H1 (cell line): Measurements from ENCODE around the gene OOEP. TPM values are rescaled to one million over a fixed set of nuclear protein-coding genes. Genes with fewer than 3 reads are reported as not detected.

Experiments
- CTCF ChIA-PET: fragments of 300-600 bp; sonication (Branson Sonifier 250); formaldehyde crosslinking; loops from one replicate; lab custom pipeline; 2021; ENCODE audit not compliant: partially characterized antibody; lab: Charles Lee
- POLR2A ChIA-PET: fragments of 300-600 bp; sonication (Branson Sonifier 250); formaldehyde crosslinking; loops from one replicate; lab custom pipeline; 2021; ENCODE audit warnings: inconsistent platforms; ENCODE audit not compliant: partially characterized antibody; lab: Charles Lee
- DNase-seq, 2 experiments: peaks; one replicate each; pipeline versions ENCODE4 v3.0.0 to v3.0.0-alpha.2; 2010 to 2022; ENCODE audit warnings: low spot score in 2 of 2, low read depth in 1 of 2, mixed read lengths in 1 of 2
- FAIRE-seq: peaks from 2 replicates; lab custom pipeline; 2011; peaks lifted over from hg19 to GRCh38; lab: Jason Lieb, UNC
- H2AFZ ChIP-seq: 2 replicates; pipeline ENCODE4 v1.8.1; 2012; ENCODE audit warnings: low read length, inconsistent platforms
- H2AK5ac ChIP-seq: 2 replicates; pipeline ENCODE4 v1.6.1; 2013; ENCODE audit warnings: low read depth, low read length
- H2BK120ac ChIP-seq: replicated peaks from 2 replicates; pipeline ENCODE3; 2013; ENCODE audit warnings: low read depth, low read length, inconsistent platforms
- H2BK12ac ChIP-seq: 2 replicates; pipeline ENCODE4 v1.6.1; 2013; ENCODE audit warnings: low read depth, low read length
- H2BK15ac ChIP-seq: 2 replicates; pipeline ENCODE4 v1.6.1; 2013; ENCODE audit warnings: low read length
- H2BK20ac ChIP-seq: 2 replicates; pipeline ENCODE4 v1.6.1; 2013; ENCODE audit warnings: low read length
- H2BK5ac ChIP-seq: 2 replicates; pipeline ENCODE4 v1.6.1; 2013; ENCODE audit warnings: low read depth, low read length
- H3K14ac ChIP-seq: 2 replicates; pipeline ENCODE4 v1.6.1; 2013; ENCODE audit warnings: inconsistent platforms; ENCODE audit not compliant: insufficient read length
- H3K18ac ChIP-seq: 2 replicates; pipeline ENCODE4 v1.6.1; 2013; ENCODE audit warnings: low read length; ENCODE audit errors: extremely low read depth
- H3K23ac ChIP-seq: 2 replicates; pipeline ENCODE4 v1.6.1; 2013; ENCODE audit warnings: inconsistent platforms; ENCODE audit not compliant: insufficient read length
- H3K23me2 ChIP-seq: 2 replicates; pipeline ENCODE4 v1.6.1; 2013; ENCODE audit warnings: low read depth, low read length
- H3K27ac ChIP-seq: 2 replicates; pipeline ENCODE4 v1.6.1; 2011; ENCODE audit warnings: low read depth, low read length, inconsistent platforms
- H3K27me3 ChIP-seq, 4 experiments: replicated peaks in 1 of 4; 1 replicate in 1 of 4; 2 replicates in 3 of 4; pipeline versions ENCODE4 v1.6.1 to v1.8.1; 2011 to 2013; ENCODE audit warnings: low read length in 3 of 4, mild to moderate bottlenecking in 3 of 4, inconsistent platforms in 2 of 4, mixed read lengths in 2 of 4, moderate library complexity in 1 of 4; ENCODE audit not compliant: control insufficient read depth in 3 of 4, insufficient read depth in 3 of 4; ENCODE audit errors: extremely low read depth in 1 of 4
- H3K36me3 ChIP-seq, 4 experiments: 2 replicates each; pipeline versions ENCODE4 v1.6.1 to v1.8.1; 2011 to 2013; ENCODE audit warnings: mild to moderate bottlenecking in 4 of 4, low read length in 3 of 4, moderate library complexity in 2 of 4, control low read depth in 1 of 4, inconsistent platforms in 1 of 4; ENCODE audit not compliant: insufficient read depth in 4 of 4, control insufficient read depth in 2 of 4
- H3K4ac ChIP-seq: replicated peaks from 2 replicates; pipeline ENCODE3; 2013; ENCODE audit warnings: low read length, low read depth, mixed read lengths, inconsistent platforms; ENCODE audit not compliant: insufficient read length
- H3K4me1 ChIP-seq, 4 experiments: replicated peaks in 1 of 4; 1 replicate in 1 of 4; 2 replicates in 3 of 4; pipeline versions ENCODE4 v1.6.1 to v1.8.1; 2011 to 2013; ENCODE audit warnings: low read length in 3 of 4, inconsistent platforms in 2 of 4, mixed read lengths in 1 of 4; ENCODE audit not compliant: insufficient read depth in 4 of 4, control insufficient read depth in 3 of 4
- H3K4me2 ChIP-seq, 2 experiments: 2 replicates each; pipeline versions ENCODE4 v1.6.1 to v1.8.1; 2011 to 2013; ENCODE audit warnings: low read depth in 2 of 2, low read length in 2 of 2, control low read depth in 1 of 2, inconsistent platforms in 1 of 2, mild to moderate bottlenecking in 1 of 2; ENCODE audit not compliant: insufficient read depth in 1 of 2
- H3K4me3 ChIP-seq, 4 experiments: fragments of 200-600, 300-600 bp in 1 of 4; sonication (generic), shearing (Covaris generic), sonication (Bioruptor Twin) in 1 of 4; 2 replicates each; pipeline versions ENCODE4 v1.5.1 to v1.8.1; 2011 to 2016; ENCODE audit warnings: low read length in 4 of 4, low read depth in 3 of 4, control low read depth in 2 of 4, inconsistent platforms in 2 of 4, mild to moderate bottlenecking in 2 of 4, mixed read lengths in 1 of 4, moderate library complexity in 1 of 4; ENCODE audit not compliant: insufficient read depth in 2 of 4; ENCODE audit errors: extremely low read depth in 1 of 4
- H3K56ac ChIP-seq: replicated peaks from 2 replicates; pipeline ENCODE3; 2013; ENCODE audit warnings: low read depth, mild to moderate bottlenecking, mixed read lengths, low read length, inconsistent platforms; ENCODE audit not compliant: insufficient read length
- H3K79me1 ChIP-seq: 2 replicates; pipeline ENCODE4 v1.6.1; 2013; ENCODE audit warnings: low read depth, low read length, control low read depth
- H3K79me2 ChIP-seq, 2 experiments: 2 replicates each; pipeline versions ENCODE4 v1.6.1 to v1.8.1; 2012 to 2013; ENCODE audit warnings: low read length in 2 of 2, mild to moderate bottlenecking in 2 of 2, inconsistent platforms in 1 of 2; ENCODE audit not compliant: insufficient read depth in 2 of 2, control insufficient read depth in 1 of 2
- H3K9ac ChIP-seq, 4 experiments: replicated peaks in 1 of 4; 1 replicate in 1 of 4; 2 replicates in 3 of 4; pipeline versions ENCODE4 v1.6.1 to v1.8.1; 2011 to 2013; ENCODE audit warnings: low read depth in 3 of 4, low read length in 3 of 4, control low read depth in 2 of 4, mild to moderate bottlenecking in 2 of 4, moderate library complexity in 2 of 4, inconsistent platforms in 1 of 4; ENCODE audit errors: extremely low read depth in 1 of 4
- H3K9me3 ChIP-seq, 2 experiments: 2 replicates each; pipeline versions ENCODE4 v1.6.1 to v1.8.1; 2012 to 2013; ENCODE audit warnings: mild to moderate bottlenecking in 2 of 2, moderate library complexity in 2 of 2, control low read depth in 1 of 2, inconsistent platforms in 1 of 2, low read depth in 1 of 2, low read length in 1 of 2, mixed read lengths in 1 of 2; ENCODE audit not compliant: insufficient read depth in 2 of 2
- H4K20me1 ChIP-seq, 2 experiments: replicated peaks in 1 of 2; 2 replicates each; pipeline versions ENCODE3 to v1.8.1; 2011 to 2013; ENCODE audit warnings: inconsistent platforms in 2 of 2, low read length in 2 of 2, mild to moderate bottlenecking in 1 of 2; ENCODE audit not compliant: insufficient read depth in 2 of 2, control insufficient read depth in 1 of 2
- H4K5ac ChIP-seq: 2 replicates; pipeline ENCODE4 v1.6.1; 2013; ENCODE audit warnings: low read length, low read depth, mixed read lengths, inconsistent platforms; ENCODE audit not compliant: insufficient read length
- H4K8ac ChIP-seq: 2 replicates; pipeline ENCODE4 v1.8.0; 2013; ENCODE audit warnings: mild to moderate bottlenecking, moderate library complexity, low read length, inconsistent platforms; ENCODE audit not compliant: insufficient read depth; ENCODE audit errors: extremely low read depth
- H4K91ac ChIP-seq: replicated peaks from 2 replicates; pipeline ENCODE3; 2013; ENCODE audit warnings: low read length, mixed read lengths, inconsistent platforms; ENCODE audit not compliant: insufficient read length
- BRCA1 ChIP-seq: IDR thresholded peaks from 2 replicates; pipeline ENCODE4 v1.6.1; 2012; ENCODE audit warnings: low read depth, low read length, improper control_type of control experiment
- CBX8 ChIP-seq: fragments of 300-800, 300-1000 bp; sonication (generic); IDR thresholded peaks from 2 replicates; pipeline ENCODE4 v1.7.1; 2016; ENCODE audit warnings: low read depth, low read length, borderline replicate concordance
- CHD1 ChIP-seq: IDR thresholded peaks from 2 replicates; pipeline ENCODE4 v1.6.1; 2012; ENCODE audit warnings: low read depth, low read length, improper control_type of control experiment
- CHD2 ChIP-seq: IDR thresholded peaks from 2 replicates; pipeline ENCODE4 v1.6.1; 2012; ENCODE audit warnings: low read length, improper control_type of control experiment
- KDM1A ChIP-seq: fragments of 200-600, 300-600 bp; sonication (generic); IDR thresholded peaks from 2 replicates; pipeline ENCODE4 v1.7.1; 2016; ENCODE audit warnings: mild to moderate bottlenecking, low read length, borderline replicate concordance
- NANOG ChIP-seq: IDR thresholded peaks from 2 replicates; pipeline ENCODE4 v1.6.1; 2011; ENCODE audit warnings: low read length, low read depth, mild to moderate bottlenecking, inconsistent platforms; ENCODE audit not compliant: insufficient read depth, poor library complexity, severe bottlenecking
- SIRT6 ChIP-seq: IDR thresholded peaks from one replicate; pipeline ENCODE4 v1.7.1; 2012; ENCODE audit warnings: low read length, inconsistent platforms
- WGBS, 2 experiments: shearing (Covaris generic) in 1 of 2; methylation state at CpG; one replicate each; pipeline versions ENCODE4 v1.1.6 to v1.1.7; 2013 to 2015; ENCODE audit warnings: low lambda C conversion rate in 2 of 2, mixed read lengths in 2 of 2, inconsistent platforms in 1 of 2, low coverage in 1 of 2, missing lambda C conversion rate in 1 of 2; ENCODE audit not compliant: insufficient replicate concordance in 2 of 2, insufficient coverage in 1 of 2, insufficient read length in 1 of 2; ENCODE audit errors: extremely low coverage in 1 of 2, missing lambda C conversion rate in 1 of 2; 5-methylcytosine and 5-hydroxymethylcytosine counted together
- polyA plus RNA-seq, 7 experiments: library from polyadenylated mRNA; depleted of rRNA in 3 of 7; stranded (reverse) in 5 of 7; unstranded in 2 of 7; fragments of >200 nt in 5 of 7; fragments of 200-250 nt in 2 of 7; gene quantifications; 1 replicate in 5 of 7; 2 replicates in 1 of 7; 4 replicates in 1 of 7; pipeline versions ENCODE4 v1.2.1 to v1.2.3, GENCODE V29; 2011 to 2013; ENCODE audit warnings: missing spikeins in 2 of 7, mixed read lengths in 2 of 7
- total RNA-seq: library from RNA; stranded (reverse); fragmentation: NEBNext Ultra II Directional; extraction: Animal tissue kit (Norgen Biotek cat#: 25700); gene quantifications from 2 replicates; pipeline ENCODE4 v1.2.1, GENCODE V29; 2021
- TF ChIP-seq, protein P1 (sequence below): IDR thresholded peaks from 2 replicates; pipeline ENCODE4 v1.6.1; 2011; ENCODE audit warnings: low read length, improper control_type of control experiment

Gene OOEP
- total and polyA plus RNA-seq, 2 of the 8 experiments (the other 6 are each of a cell fraction or from before 2014, with no cell fraction given): 0.20 to 0.41 TPM

DNA sequence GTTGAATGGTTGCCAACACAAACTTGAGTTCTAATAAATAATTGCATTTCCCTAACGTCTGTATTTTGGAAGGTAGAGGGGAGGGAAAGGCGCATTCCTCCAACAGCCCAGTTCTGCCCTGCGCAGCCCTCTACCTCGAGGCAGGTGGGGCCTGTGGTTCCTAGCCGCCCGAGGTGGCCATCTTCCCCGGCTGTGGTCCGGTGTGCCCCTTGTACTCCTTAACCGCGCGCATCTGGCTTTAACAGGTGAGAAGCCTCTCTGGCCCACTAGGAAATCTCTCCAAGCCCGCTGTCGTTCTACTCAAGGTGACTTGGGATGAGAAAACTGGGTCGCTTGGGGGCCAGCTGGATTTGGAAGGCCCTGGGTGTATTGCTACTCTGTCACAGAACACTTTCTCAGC lies 5.6 kb downstream of the OOEP start:
- H3K27ac ChIP-seq: no peak overlapping the region
- no peak overlapping the region for H3K14ac ChIP-seq
- no peak overlapping the region for H3K4ac ChIP-seq
- DNase-seq: no peak
- no peaks in the 10 kb centered on the region; a peak in 1 of 4 replicates for H3K9me3 ChIP-seq
- H3K79me1 ChIP-seq: no peaks in the 10 kb centered on the region
- POLR2A ChIA-PET: interaction anchor here (0.9 kb wide), 1 partner anchor 156 kb away, joined by 3 read pairs; no protein-coding TSS in a partner anchor
- no peaks in the 10 kb centered on the region for H3K36me3 ChIP-seq
- no peak for TF ChIP-seq CBX8
- no peak for TF ChIP-seq SIRT6
- no peak for TF ChIP-seq NANOG
- no peak for TF ChIP-seq CHD1
- no peak for TF ChIP-seq CHD2
- no peak for TF ChIP-seq BRCA1
- TF ChIP-seq, protein P1, sequence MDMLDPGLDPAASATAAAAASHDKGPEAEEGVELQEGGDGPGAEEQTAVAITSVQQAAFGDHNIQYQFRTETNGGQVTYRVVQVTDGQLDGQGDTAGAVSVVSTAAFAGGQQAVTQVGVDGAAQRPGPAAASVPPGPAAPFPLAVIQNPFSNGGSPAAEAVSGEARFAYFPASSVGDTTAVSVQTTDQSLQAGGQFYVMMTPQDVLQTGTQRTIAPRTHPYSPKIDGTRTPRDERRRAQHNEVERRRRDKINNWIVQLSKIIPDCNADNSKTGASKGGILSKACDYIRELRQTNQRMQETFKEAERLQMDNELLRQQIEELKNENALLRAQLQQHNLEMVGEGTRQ: no peak
- TF ChIP-seq KDM1A: no peak
- H3K4me3 ChIP-seq: no peak overlapping the region
- no peak overlapping the region for H3K18ac ChIP-seq
- no peak overlapping the region for H3K23ac ChIP-seq
- H3K4me1 ChIP-seq: peaks cover 0 to 6% (median 2%) of the 10 kb centered on the region in 4 experiments; a peak in 3 of 7 replicates
- H3K23me2 ChIP-seq: no peaks in the 10 kb centered on the region
- H4K5ac ChIP-seq: no peak overlapping the region
- H3K56ac ChIP-seq: no peak overlapping the region
- 91% methylated on average over 14 of the region's 14 CpGs; no CpG with 5 or more reads in 1 of the 2 experiments for WGBS, 2 experiments
- peak overlapping the region; percentile 22 for H4K8ac ChIP-seq
- H4K91ac ChIP-seq: no peak overlapping the region
- no peak overlapping the region for H2BK120ac ChIP-seq
- no peak overlapping the region for H3K4me2 ChIP-seq
- H2BK12ac ChIP-seq: peak overlapping the region; percentile 43; the same call in 1 of the 2 replicates
- H2BK20ac ChIP-seq: no peak overlapping the region
- no peak overlapping the region for H2BK5ac ChIP-seq
- no peak overlapping the region for H3K9ac ChIP-seq
- no peaks in the 10 kb centered on the region for H3K27me3 ChIP-seq
- CTCF ChIA-PET: interaction anchor here (1.4 to 2.4 kb wide), 3 partner anchors 13 to 38 kb away, joined by 3 to 12 read pairs (median 6); no protein-coding TSS in a partner anchor
- H4K20me1 ChIP-seq: no peaks in the 10 kb centered on the region
- no peaks in the 10 kb centered on the region for H3K79me2 ChIP-seq
- no peak for FAIRE-seq
- 0 out of 2 replicates have a peak overlapping the region, but pooled peaks have one; percentile 20 for H2AFZ ChIP-seq
- H2BK15ac ChIP-seq: no peak overlapping the region
- no peak overlapping the region for H2AK5ac ChIP-seq
